Activated CD8-positive, alpha-beta T cell treated with anti-CD3 and anti-CD28 coated beads for 36 hours (primary cell): ENCODE data around the gene COL20A1. TPM values are rescaled to one million over a fixed set of nuclear protein-coding genes. Genes with fewer than 3 reads are reported as not detected.

Source experiments
- ATAC-seq: fragments of 200-7000 bp; cut with Tn5 transposase; one replicate; pipeline ENCODE4 v1.10.0; 2021; ENCODE audit warnings: mild to moderate bottlenecking, moderate library complexity
- CTCF ChIA-PET: fragments of 350-600 bp; sonication (Branson Sonifier 250); formaldehyde crosslinking; loops from one replicate; lab custom pipeline; 2021; ENCODE audit warnings: antibody characterized with exemption; lab: Charles Lee
- POLR2A ChIA-PET: fragments of 350-600 bp; sonication (Branson Sonifier 250); formaldehyde crosslinking; loops from one replicate; lab custom pipeline; 2021; ENCODE audit warnings: antibody characterized with exemption; lab: Charles Lee
- DNase-seq: peaks from one replicate; pipeline ENCODE4 v3.0.0-alpha.2; 2020
- H3K27ac Mint-ChIP-seq: one replicate; pipeline ENCODE4 v1.8.0; 2021; ENCODE audit warnings: mild to moderate bottlenecking, mixed read lengths
- H3K27me3 Mint-ChIP-seq: one replicate; pipeline ENCODE4 v1.8.0; 2021; ENCODE audit warnings: mixed read lengths
- H3K36me3 Mint-ChIP-seq: one replicate; pipeline ENCODE4 v1.8.0; 2021; ENCODE audit warnings: low read depth, mixed read lengths
- H3K4me1 Mint-ChIP-seq: one replicate; pipeline ENCODE4 v1.8.0; 2021; ENCODE audit warnings: low read depth, mixed read lengths
- H3K4me3 Mint-ChIP-seq: one replicate; pipeline ENCODE4 v1.8.0; 2021; ENCODE audit warnings: mild to moderate bottlenecking, moderate library complexity, mixed read lengths
- H3K9me3 Mint-ChIP-seq: one replicate; pipeline ENCODE4 v1.8.0; 2021; ENCODE audit warnings: mixed read lengths
- intact Hi-C: fragments of 100-400 bp; cut with micrococcal nuclease; formaldehyde crosslinking; loops from one replicate; pipeline ENCODE4 v1.10.0; 2022
- total RNA-seq, 2 experiments: library from RNA; stranded (reverse); gene quantifications; one replicate each; pipeline ENCODE4 v1.2.3, GENCODE V29; 2021
- TF ChIP-seq, protein P1 (sequence below): fragments of 200-600 bp; IDR thresholded peaks from one replicate; pipeline ENCODE4 v1.8.0; 2022; ENCODE audit warnings: antibody characterized with exemption, mild to moderate bottlenecking

The COL20A1 gene
- total RNA-seq, 2 experiments from 2014 or later: 0.04 TPM; not detected in 1

GRCh38 chr20:63296531-63297299, 3.7 kb downstream of the COL20A1 start:
- TF ChIP-seq, protein P1, sequence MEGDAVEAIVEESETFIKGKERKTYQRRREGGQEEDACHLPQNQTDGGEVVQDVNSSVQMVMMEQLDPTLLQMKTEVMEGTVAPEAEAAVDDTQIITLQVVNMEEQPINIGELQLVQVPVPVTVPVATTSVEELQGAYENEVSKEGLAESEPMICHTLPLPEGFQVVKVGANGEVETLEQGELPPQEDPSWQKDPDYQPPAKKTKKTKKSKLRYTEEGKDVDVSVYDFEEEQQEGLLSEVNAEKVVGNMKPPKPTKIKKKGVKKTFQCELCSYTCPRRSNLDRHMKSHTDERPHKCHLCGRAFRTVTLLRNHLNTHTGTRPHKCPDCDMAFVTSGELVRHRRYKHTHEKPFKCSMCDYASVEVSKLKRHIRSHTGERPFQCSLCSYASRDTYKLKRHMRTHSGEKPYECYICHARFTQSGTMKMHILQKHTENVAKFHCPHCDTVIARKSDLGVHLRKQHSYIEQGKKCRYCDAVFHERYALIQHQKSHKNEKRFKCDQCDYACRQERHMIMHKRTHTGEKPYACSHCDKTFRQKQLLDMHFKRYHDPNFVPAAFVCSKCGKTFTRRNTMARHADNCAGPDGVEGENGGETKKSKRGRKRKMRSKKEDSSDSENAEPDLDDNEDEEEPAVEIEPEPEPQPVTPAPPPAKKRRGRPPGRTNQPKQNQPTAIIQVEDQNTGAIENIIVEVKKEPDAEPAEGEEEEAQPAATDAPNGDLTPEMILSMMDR: no peak

GRCh38 chr20:63297371-63297781, 4.4 kb downstream of the COL20A1 start:
- TF ChIP-seq, protein P1: no peak
- ATAC-seq: no peak
- peaks cover 2% of the 10 kb centered on the region for H3K4me1 Mint-ChIP-seq
- peaks cover 7% of the 10 kb centered on the region for H3K9me3 Mint-ChIP-seq
- H3K36me3 Mint-ChIP-seq: no peaks in the 10 kb centered on the region
- ChIA-PET CTCF (interaction anchor here (1.8 to 2.0 kb wide), 2 partner anchors 10 to 13 kb away, joined by 4 to 6 read pairs; no protein-coding TSS in a partner anchor), POLR2A (no interaction called here)
- intact Hi-C loops: no loop called here
- H3K27ac Mint-ChIP-seq: no peak overlapping the region
- H3K4me3 Mint-ChIP-seq: no peak overlapping the region
- H3K27me3 Mint-ChIP-seq: peaks cover 11% of the 10 kb centered on the region
- no peak for DNase-seq

More at GRCh38 chr20:63296531-63297299, 3.7 kb downstream of the COL20A1 start:
- intact Hi-C loops: no loop called here
- Mint-ChIP-seq H3K27me3 (peaks cover 9% of the 10 kb centered on the region), H3K9me3 (peaks cover 5% of the 10 kb centered on the region), H3K36me3 (no peaks in the 10 kb centered on the region), H3K4me1 (peaks cover 2% of the 10 kb centered on the region), H3K27ac (no peak overlapping the region), H3K4me3 (no peak overlapping the region)
- POLR2A ChIA-PET: interaction anchor here (1.3 to 1.5 kb wide), 2 partner anchors 10 to 12 kb away, joined by 4 to 6 read pairs; no protein-coding TSS in a partner anchor
- CTCF ChIA-PET: interaction anchor here (0.7 to 2.0 kb wide), 3 partner anchors 9 to 56 kb away, joined by 3 to 6 read pairs (median 4); no protein-coding TSS in a partner anchor
- ATAC-seq: no peak
- DNase-seq: no peak

DNA sequence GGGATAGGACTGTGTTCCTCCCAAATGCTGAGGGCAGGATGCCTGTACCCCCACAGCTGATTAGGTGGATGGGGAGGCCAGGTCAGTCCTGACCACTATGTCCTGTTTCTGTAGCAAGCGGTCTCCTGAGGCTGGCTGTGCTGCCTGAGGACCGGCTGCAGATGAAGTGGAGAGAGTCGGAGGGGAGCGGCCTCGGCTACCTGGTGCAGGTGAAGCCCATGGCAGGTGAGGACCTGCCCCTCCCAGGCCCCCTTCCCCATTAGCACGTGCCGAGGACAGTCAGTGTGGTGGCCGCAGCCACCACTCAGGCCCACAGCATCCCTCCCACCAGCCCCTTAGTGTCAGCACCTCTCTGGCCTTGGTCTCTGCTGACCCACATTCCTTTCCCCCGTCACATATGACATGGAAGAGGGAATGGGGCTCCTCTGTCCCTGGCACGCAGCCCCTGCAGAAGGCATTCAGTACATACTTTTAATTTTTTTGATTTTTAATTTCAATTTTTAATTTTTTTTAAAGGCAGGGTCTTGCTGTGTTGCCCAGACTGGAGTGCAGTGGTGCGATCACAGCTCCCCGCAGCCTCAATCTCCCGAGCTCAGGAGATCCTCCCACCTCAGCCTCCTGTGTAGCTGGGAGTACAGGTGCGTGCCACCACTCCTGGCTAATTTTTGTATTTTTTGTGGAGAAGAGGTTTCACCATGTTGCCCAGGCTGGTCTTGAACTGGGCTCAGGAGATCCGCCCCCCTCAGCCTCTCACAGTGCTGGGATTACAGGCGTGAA, 5.0 kb downstream of the COL20A1 start:
- Mint-ChIP-seq H3K4me3 (no peak overlapping the region), H3K4me1 (peaks cover 2% of the 10 kb centered on the region), H3K9me3 (peaks cover 10% of the 10 kb centered on the region), H3K36me3 (no peaks in the 10 kb centered on the region), H3K27ac (no peak overlapping the region), H3K27me3 (peaks cover 14% of the 10 kb centered on the region)
- intact Hi-C loops: no loop called here
- ChIA-PET POLR2A (no interaction called here), CTCF (interaction anchor here (1.8 to 2.0 kb wide), 2 partner anchors 11 to 12 kb away, joined by 4 to 6 read pairs; no protein-coding TSS in a partner anchor)
- DNase-seq (no peak), ATAC-seq (no peak)
- TF ChIP-seq, protein P1: no peak

- intact Hi-C loops: no loop called here
- no peak overlapping the region for H3K4me3 Mint-ChIP-seq
- ChIA-PET POLR2A (no interaction called here), CTCF (interaction anchor here (0.7 kb wide), 1 partner anchor 75 kb away, joined by 3 read pairs; no protein-coding TSS in a partner anchor)
- ATAC-seq (no peak), DNase-seq (no peak)
- no peaks in the 10 kb centered on the region for H3K36me3 Mint-ChIP-seq
- peaks cover 2% of the 10 kb centered on the region for H3K4me1 Mint-ChIP-seq
- TF ChIP-seq, protein P1: no peak
- H3K9me3 Mint-ChIP-seq: peaks cover 10% of the 10 kb centered on the region
- H3K27me3 Mint-ChIP-seq: peaks cover 14% of the 10 kb centered on the region
- H3K27ac Mint-ChIP-seq: no peak overlapping the region
Observed at GRCh38 chr20:63298731-63299312, 5.8 kb downstream of the COL20A1 start.
